H1 (cell line): ENCODE results near the gene MDFIC2. TPM values are rescaled to one million over a fixed set of nuclear protein-coding genes. Genes with fewer than 3 reads are reported as not detected.

ENCODE experiments used
- EP300 ChIP-seq, 2 experiments: IDR thresholded peaks; 1 replicate in 1 of 2; 2 replicates in 1 of 2; pipeline ENCODE4 v1.6.1; 2011 to 2012; ENCODE audit warnings: low read depth in 2 of 2, low read length in 2 of 2, mild to moderate bottlenecking in 2 of 2, borderline replicate concordance in 1 of 2, inconsistent platforms in 1 of 2, moderate library complexity in 1 of 2
- polyA plus RNA-seq, 7 experiments: library from polyadenylated mRNA; depleted of rRNA in 3 of 7; stranded (reverse) in 5 of 7; unstranded in 2 of 7; fragments of >200 nt in 5 of 7; fragments of 200-250 nt in 2 of 7; gene quantifications; 1 replicate in 5 of 7; 2 replicates in 1 of 7; 4 replicates in 1 of 7; pipeline versions ENCODE4 v1.2.1 to v1.2.3, GENCODE V29; 2011 to 2013; ENCODE audit warnings: missing spikeins in 2 of 7, mixed read lengths in 2 of 7
- total RNA-seq: library from RNA; stranded (reverse); fragmentation: NEBNext Ultra II Directional; extraction: Animal tissue kit (Norgen Biotek cat#: 25700); gene quantifications from 2 replicates; pipeline ENCODE4 v1.2.1, GENCODE V29; 2021

MDFIC2 gene
- total and polyA plus RNA-seq, 2 of the 8 experiments (the other 6 are each of a cell fraction or from before 2014, with no cell fraction given) = not detected

DNA sequence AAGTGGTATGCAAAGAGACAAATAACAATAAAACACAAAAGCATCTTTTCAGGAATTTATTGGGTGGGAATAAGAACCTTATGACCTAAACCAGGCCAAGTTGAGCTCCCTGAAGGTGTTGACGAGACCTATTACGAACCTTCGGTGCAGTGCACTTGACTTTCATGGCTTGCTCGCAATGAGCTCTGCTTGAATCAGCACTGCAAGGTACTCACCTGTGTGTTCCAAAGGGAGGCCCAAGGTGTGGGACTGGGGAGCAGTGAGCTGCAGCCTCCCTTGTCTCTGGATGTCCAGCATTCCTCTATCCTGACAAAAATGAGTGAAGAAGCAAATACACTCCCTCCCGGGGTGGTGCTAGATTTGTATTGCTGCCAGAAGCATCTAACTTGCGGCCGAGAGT, at the start of gene MDFIC2 (continued):
- TF ChIP-seq EP300 (IDR thresholded peaks at IDR 0.05; ENCODE audit: borderline replicate concordance in 1 of 2, low read depth in 2 of 2, low read length in 2 of 2) = no peak
